ENCODE data around the gene SECISBP2L.

The SECISBP2L gene

DNA sequence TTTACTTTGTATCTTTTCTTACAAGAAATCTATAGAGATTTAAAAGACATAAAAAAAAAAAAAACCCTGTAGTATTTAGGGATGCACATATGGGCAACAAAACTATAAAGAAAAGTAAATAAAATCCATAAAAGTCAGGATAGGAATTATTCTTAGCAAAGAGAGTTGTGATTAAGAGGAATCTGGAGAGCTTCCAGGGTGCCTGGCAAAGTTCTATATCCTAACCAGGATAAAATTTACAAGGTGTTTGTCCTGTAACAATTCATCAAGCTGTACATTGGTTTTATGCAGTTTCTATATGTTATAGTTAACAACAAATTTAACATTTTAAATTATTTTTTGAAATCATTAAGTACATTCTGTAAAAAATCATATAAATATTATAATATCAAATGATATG, 7.9 kb downstream of the SECISBP2L start:
- Histone ChIP-seq H3K36me3 (peaks cover 4% of the 10 kb centered on the region; the same call in 1 of the 2 replicates), H3K27me3 (no peaks in the 10 kb centered on the region), H3K4me1 (no peaks in the 10 kb centered on the region), H3K9me3 (no peaks in the 10 kb centered on the region), H3K4me3 (ENCODE audit: low read depth, low read length) (no peak overlapping the region)
- DNase-seq = no peak
- TF ChIP-seq, protein P1, sequence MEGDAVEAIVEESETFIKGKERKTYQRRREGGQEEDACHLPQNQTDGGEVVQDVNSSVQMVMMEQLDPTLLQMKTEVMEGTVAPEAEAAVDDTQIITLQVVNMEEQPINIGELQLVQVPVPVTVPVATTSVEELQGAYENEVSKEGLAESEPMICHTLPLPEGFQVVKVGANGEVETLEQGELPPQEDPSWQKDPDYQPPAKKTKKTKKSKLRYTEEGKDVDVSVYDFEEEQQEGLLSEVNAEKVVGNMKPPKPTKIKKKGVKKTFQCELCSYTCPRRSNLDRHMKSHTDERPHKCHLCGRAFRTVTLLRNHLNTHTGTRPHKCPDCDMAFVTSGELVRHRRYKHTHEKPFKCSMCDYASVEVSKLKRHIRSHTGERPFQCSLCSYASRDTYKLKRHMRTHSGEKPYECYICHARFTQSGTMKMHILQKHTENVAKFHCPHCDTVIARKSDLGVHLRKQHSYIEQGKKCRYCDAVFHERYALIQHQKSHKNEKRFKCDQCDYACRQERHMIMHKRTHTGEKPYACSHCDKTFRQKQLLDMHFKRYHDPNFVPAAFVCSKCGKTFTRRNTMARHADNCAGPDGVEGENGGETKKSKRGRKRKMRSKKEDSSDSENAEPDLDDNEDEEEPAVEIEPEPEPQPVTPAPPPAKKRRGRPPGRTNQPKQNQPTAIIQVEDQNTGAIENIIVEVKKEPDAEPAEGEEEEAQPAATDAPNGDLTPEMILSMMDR (IDR thresholded peaks at IDR 0.05; ENCODE audit: low read depth, low read length) = no peak

DNA sequence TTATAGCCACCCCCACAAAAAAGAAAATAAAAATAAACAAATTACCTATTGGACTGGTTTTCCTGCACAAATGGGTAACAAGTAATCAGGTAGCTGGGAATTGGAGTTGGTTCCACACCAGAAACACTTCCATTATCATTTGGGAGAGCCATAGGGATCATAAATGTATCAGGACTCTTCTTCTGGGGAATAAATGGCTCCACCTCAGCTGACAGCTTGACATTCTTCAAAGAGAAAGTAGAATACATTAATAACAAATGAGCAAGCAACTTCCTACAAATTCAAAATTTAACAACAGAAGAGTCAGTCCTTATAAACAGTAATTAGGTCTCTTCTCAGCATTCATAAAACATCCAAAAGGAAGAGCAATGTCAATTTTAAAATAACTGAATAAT, 8.7 kb downstream of the SECISBP2L start:
- TF ChIP-seq, protein P1 (IDR thresholded peaks at IDR 0.05; ENCODE audit: low read depth, low read length) = no peak
- no peak for DNase-seq
- H3K9me3 ChIP-seq = no peaks in the 10 kb centered on the region

DNA sequence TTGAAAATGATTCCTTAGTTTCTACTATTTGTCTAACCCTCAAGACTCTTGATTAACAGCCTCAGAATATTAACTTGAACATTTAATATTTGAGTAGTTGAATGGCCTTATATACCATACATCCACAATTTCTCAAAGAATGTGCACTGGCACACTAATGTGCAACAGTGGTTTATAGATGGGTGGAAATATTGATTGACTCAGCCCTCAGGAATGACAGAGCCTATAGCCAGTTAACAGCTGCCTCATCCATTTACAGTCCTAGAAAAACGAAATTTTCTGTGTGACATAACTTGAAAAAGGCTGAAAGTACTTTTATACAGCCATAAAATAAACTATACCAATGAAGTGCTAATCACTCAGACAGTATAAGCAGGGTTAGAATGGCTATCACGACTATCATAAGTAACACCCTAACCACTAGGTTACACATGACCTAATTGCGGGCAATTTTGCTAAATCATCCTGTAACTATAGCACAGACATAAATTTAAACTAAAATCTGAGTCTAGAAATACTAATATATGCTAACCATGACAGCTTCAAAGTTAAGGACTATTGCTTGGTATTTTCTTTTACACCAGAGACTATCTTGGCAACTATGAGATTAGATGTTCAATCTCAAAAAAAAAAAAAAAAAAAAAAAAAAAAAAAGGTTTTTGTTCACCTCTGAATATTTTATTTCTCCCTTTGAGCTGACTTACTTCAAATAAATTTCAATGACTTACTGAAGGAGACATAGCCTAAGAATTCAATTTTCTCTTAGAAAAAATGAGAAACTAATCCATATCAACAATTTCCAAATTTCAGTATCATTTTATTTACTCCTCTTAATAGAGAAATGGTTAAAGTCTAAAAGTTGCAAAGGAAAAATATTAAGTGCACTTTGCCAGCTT, 9.3 kb downstream of the SECISBP2L start:
- Histone ChIP-seq H3K4me1 (no peaks in the 10 kb centered on the region), H3K4me3 (ENCODE audit: low read depth, low read length) (no peak overlapping the region), H3K9me3 (no peaks in the 10 kb centered on the region), H3K27me3 (no peaks in the 10 kb centered on the region), H3K36me3 (peaks cover 6% of the 10 kb centered on the region; the same call in 1 of the 2 replicates)
- DNase-seq = no peak
- TF ChIP-seq, protein P1 (IDR thresholded peaks at IDR 0.05; ENCODE audit: low read depth, low read length) = no peak

More for the DNA sequence above, 8.7 kb downstream of the SECISBP2L start:
- Histone ChIP-seq H3K4me3 (ENCODE audit: low read depth, low read length) (no peak overlapping the region), H3K27me3 (no peaks in the 10 kb centered on the region), H3K36me3 (peaks cover 6% of the 10 kb centered on the region; the same call in 1 of the 2 replicates), H3K4me1 (no peaks in the 10 kb centered on the region)

DNA sequence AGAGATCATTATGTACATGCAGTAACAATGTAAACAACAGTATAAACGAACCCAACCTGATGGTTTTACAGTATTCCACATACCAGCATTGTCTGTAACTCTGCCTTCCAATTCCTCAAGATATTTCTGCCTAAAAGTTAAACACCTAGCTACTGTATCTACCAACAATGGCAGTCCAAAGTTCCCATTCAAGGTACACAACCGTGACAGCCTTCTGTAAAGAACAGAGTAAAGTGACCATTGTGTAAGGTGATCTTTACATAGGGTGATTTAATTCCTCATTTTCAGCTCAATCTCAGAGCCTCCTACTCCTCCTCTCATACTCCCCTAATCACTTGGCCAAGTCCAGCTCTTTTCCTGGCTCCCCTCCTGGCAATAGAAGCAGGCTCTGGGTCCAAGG, 10.4 kb downstream of the SECISBP2L start:
- no peak overlapping the region for H3K4me3 ChIP-seq (ENCODE audit: low read depth, low read length)
- H3K27me3 ChIP-seq = no peaks in the 10 kb centered on the region
- TF ChIP-seq, protein P1 (IDR thresholded peaks at IDR 0.05; ENCODE audit: low read depth, low read length) = no peak
- H3K36me3 ChIP-seq = peaks cover 6% of the 10 kb centered on the region; the same call in 1 of the 2 replicates
- no peaks in the 10 kb centered on the region for H3K9me3 ChIP-seq
- H3K4me1 ChIP-seq = no peaks in the 10 kb centered on the region
- no peak for DNase-seq

DNA sequence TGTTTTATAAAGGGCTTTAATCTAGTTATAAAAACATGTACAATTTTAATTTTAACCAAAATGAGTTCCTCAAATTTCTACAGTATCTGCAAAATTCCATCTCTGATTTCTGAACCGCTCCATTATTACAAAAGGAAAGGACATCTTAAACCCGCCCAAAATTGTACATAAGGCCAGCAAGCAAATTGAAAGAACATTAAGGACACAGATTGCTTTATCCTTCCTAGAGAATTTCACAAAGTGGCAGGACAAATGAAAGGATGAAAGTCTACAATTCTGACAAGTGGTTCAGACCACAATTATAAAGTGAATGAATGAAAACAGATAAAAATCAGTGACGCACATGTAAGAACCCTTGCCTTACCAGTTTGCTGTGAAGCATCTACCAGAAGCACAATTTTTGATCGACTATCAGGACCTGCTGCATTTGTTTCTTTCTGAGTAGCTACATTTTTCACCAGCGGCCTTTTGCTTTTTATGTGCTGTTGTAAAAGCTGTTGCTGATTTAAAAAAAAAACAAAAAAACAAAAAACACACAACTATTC, 13.6 kb downstream of the SECISBP2L start:
- no peak overlapping the region for H3K4me3 ChIP-seq (ENCODE audit: low read depth, low read length)
- peaks cover 8% of the 10 kb centered on the region; the same call in 1 of the 2 replicates for H3K36me3 ChIP-seq
- no peak for DNase-seq
- TF ChIP-seq, protein P1 (IDR thresholded peaks at IDR 0.05; ENCODE audit: low read depth, low read length) = no peak
- H3K4me1 ChIP-seq = no peaks in the 10 kb centered on the region
- H3K27me3 ChIP-seq = no peaks in the 10 kb centered on the region
- H3K9me3 ChIP-seq = no peaks in the 10 kb centered on the region

DNA sequence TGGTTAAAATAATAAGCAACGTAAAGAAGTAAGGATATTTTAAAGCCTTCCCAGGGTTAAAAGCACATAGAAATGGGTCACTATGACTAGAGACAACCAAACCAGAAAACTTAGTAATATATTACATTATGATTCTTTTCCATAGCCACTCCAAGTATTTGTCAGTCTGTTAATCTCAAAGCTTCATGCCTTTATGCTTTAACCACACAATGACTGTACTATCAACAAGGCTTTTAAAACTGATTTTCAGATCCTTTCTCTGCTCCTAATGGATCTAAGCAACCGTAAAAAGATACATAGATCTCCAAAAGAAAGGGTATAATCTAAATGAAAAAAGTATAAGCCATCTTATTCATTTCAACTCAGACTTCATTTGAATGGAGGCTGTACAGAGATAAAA, 14.4 kb downstream of the SECISBP2L start:
- TF ChIP-seq, protein P1 (IDR thresholded peaks at IDR 0.05; ENCODE audit: low read depth, low read length) = no peak
- DNase-seq = no peak
- no peaks in the 10 kb centered on the region for H3K9me3 ChIP-seq
- H3K4me1 ChIP-seq = no peaks in the 10 kb centered on the region
- H3K36me3 ChIP-seq = peaks cover 9% of the 10 kb centered on the region; the same call in 1 of the 2 replicates
- H3K4me3 ChIP-seq (ENCODE audit: low read depth, low read length) = no peak overlapping the region
- no peaks in the 10 kb centered on the region for H3K27me3 ChIP-seq

Data from BE2C (cell line).